ENCODE results near the gene SLC4A8. TPM values are rescaled to one million over a fixed set of nuclear protein-coding genes. Genes with fewer than 3 reads are reported as not detected.

The SLC4A8 gene
- total RNA-seq, 1 experiment from 2014 or later = 26.3 TPM

- no peaks in the 10 kb centered on the region for H3K27me3 ChIP-seq (ENCODE audit: insufficient read depth, low read length)
- H4K5ac ChIP-seq (ENCODE audit: insufficient read length, low read depth, low read length) = no peak overlapping the region
- H3T11ph ChIP-seq (ENCODE audit: low read length) = no peak overlapping the region
- H2BK5ac ChIP-seq (ENCODE audit: insufficient read length, low read length) = no peak overlapping the region
- no peak overlapping the region for H3K27ac ChIP-seq (ENCODE audit: insufficient read length, low read depth, low read length)
- no peak overlapping the region for H3K18ac ChIP-seq (ENCODE audit: insufficient read length, low read depth, low read length)
- TF ChIP-seq CTCF (conservative IDR thresholded peaks at IDR 0.05) = no peak
- no CpG with 5 or more reads among the region's 2 CpGs for WGBS (ENCODE audit: extremely low coverage, insufficient read length, low lambda C conversion rate)
- no peak overlapping the region for H3K4me3 Mint-ChIP-seq
- H3K4me1 ChIP-seq (ENCODE audit: insufficient read depth, low read length) = no peaks in the 10 kb centered on the region
- H2BK15ac ChIP-seq (ENCODE audit: low read depth, low read length) = no peak overlapping the region
- H3K79me2 ChIP-seq (ENCODE audit: insufficient read depth, low read length) = no peaks in the 10 kb centered on the region
- H3K27ac Mint-ChIP-seq = no peak overlapping the region
- no peak overlapping the region for H3K9ac ChIP-seq (ENCODE audit: extremely low read depth, insufficient read length, low read length)
- no peak overlapping the region for H3K23ac ChIP-seq (ENCODE audit: insufficient read length, low read depth, low read length)
- H3K36me3 Mint-ChIP-seq (ENCODE audit: insufficient read depth in 1 of 3, low read depth in 3 of 3) = peaks cover 0 to 52% (median 36%) of the 10 kb centered on the region in 3 experiments; a peak in 6 of 7 replicates
- no peak for DNase-seq
- no peak overlapping the region for H3K14ac ChIP-seq (ENCODE audit: insufficient read depth, low read length)
- no peaks in the 10 kb centered on the region for H4K20me1 ChIP-seq (ENCODE audit: control insufficient read depth, insufficient read depth, insufficient read length)
- no peaks in the 10 kb centered on the region for H3K79me1 ChIP-seq (ENCODE audit: insufficient read depth, low read depth, low read length, poor library complexity, severe bottlenecking)
- no peak overlapping the region for H3K4me2 ChIP-seq (ENCODE audit: insufficient read depth, insufficient read length, low read length)
- no peak overlapping the region for H3K56ac ChIP-seq (ENCODE audit: insufficient read length, low read depth, low read length)
- no peaks in the 10 kb centered on the region for H3K23me2 ChIP-seq (ENCODE audit: insufficient read length, low read depth, low read length, poor library complexity, severe bottlenecking)
- no peak overlapping the region for H4K91ac ChIP-seq (ENCODE audit: insufficient read length, low read depth, low read length)
- no peaks in the 10 kb centered on the region for H3K4me1 Mint-ChIP-seq
- H2BK12ac ChIP-seq (ENCODE audit: insufficient read length, low read depth, low read length) = no peak overlapping the region
- H4K8ac ChIP-seq (replicated peaks; ENCODE audit: insufficient read length, low read depth, low read length) = no peak overlapping the region
- no peak overlapping the region for H2BK20ac ChIP-seq (ENCODE audit: low read depth, low read length, poor library complexity, severe bottlenecking)
- H3K27me3 Mint-ChIP-seq (ENCODE audit: low read depth) = no peaks in the 10 kb centered on the region
- H2AK5ac ChIP-seq (ENCODE audit: insufficient read length, low read length) = no peak overlapping the region
- no peak overlapping the region for H2BK120ac ChIP-seq (ENCODE audit: low read depth, low read length, poor library complexity, severe bottlenecking)
- no peaks in the 10 kb centered on the region for H3K9me3 Mint-ChIP-seq
- H2AFZ ChIP-seq (ENCODE audit: low read length) = no peak overlapping the region
- no peak overlapping the region for H3K4ac ChIP-seq (ENCODE audit: low read depth, low read length)
- no peaks in the 10 kb centered on the region for H3K9me3 ChIP-seq (ENCODE audit: control insufficient read depth, low read depth, low read length)
Observed at GRCh38 chr12:51473947-51474346, 49.3 kb downstream of the SLC4A8 start.

Data from H9 (cell line).